ENCODE results near the gene MEG3. TPM values are rescaled to one million over a fixed set of nuclear protein-coding genes. Genes with fewer than 3 reads are reported as not detected.
A peak's percentile ranks its signal among the peaks of the same experiment; 100 is the strongest.

MEG3 gene
- total and polyA plus RNA-seq, 9 of the 15 experiments (the other 6 are each of a cell fraction or from before 2014, with no cell fraction given) = 0.10 to 5.3 (median 1.0) TPM; not detected in 1

DNA sequence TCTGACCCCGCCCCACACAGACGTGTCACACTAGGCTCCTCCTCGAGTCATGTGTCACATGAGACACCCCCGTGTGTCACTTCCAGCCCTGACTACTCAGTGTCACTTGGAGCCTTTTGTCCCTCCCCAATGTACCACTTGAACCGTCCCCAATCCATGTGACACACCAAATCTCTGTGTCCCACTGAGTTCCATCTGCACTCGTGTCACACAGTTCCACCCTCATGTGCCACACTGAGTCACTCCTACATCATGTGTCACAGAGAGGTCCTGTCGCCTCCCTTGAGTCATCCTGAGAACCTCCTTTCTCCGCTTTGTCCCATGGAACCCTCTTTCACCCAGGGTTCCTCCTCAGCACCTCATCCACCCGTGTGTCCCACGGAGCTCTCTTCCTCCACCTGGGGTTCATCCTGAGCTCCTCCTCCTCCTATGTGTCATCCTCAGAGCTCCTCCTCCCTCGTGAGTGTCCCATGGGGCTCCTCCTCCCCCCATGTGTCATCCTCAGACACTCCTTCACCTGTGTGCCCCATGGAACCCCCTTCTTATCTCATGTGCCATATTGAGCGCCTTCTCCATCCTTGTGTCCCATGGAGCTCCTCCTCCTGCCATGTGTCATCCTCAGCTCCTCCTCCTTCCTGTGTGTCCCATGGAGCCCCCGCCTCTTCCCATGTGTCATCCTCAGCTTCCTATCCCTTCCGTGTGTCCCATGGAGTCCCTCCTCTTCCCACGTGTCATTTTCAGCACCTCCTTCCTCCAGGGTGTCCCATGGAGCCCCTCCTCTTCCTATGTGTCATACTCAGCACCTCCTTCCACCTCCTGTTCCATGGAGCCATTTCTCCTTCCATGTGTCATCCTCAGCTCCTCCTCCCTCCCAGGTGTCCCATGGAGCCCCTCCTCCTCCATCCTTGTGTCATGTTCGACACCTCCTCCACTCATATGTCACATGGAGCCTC is 45.6 kb downstream of the MEG3 start (continued):
- TF ChIP-seq CHD1 (IDR thresholded peaks at IDR 0.05; ENCODE audit: low read length) = peak; percentile 42
- peak; percentile 75; the same call in 1 of the 2 replicates for TF ChIP-seq MYC (IDR thresholded peaks at IDR 0.05; ENCODE audit: low read depth, low read length)
- TF ChIP-seq MYC (CRISPR knock-in tag; IDR thresholded peaks at IDR 0.05; ENCODE audit: borderline replicate concordance, low read depth) = no peak
- TF ChIP-seq ARID1B (IDR thresholded peaks at IDR 0.05) = peak; percentile 87
- peak; percentile 88 for TF ChIP-seq FOSL1 (tag; conservative IDR thresholded peaks at IDR 0.05)
- no peak for TF ChIP-seq NR2C2 (CRISPR knock-in tag; IDR thresholded peaks at IDR 0.05)
- TF ChIP-seq NR2C2 (tag; IDR thresholded peaks at IDR 0.05) = no peak
- TF ChIP-seq, protein P1, sequence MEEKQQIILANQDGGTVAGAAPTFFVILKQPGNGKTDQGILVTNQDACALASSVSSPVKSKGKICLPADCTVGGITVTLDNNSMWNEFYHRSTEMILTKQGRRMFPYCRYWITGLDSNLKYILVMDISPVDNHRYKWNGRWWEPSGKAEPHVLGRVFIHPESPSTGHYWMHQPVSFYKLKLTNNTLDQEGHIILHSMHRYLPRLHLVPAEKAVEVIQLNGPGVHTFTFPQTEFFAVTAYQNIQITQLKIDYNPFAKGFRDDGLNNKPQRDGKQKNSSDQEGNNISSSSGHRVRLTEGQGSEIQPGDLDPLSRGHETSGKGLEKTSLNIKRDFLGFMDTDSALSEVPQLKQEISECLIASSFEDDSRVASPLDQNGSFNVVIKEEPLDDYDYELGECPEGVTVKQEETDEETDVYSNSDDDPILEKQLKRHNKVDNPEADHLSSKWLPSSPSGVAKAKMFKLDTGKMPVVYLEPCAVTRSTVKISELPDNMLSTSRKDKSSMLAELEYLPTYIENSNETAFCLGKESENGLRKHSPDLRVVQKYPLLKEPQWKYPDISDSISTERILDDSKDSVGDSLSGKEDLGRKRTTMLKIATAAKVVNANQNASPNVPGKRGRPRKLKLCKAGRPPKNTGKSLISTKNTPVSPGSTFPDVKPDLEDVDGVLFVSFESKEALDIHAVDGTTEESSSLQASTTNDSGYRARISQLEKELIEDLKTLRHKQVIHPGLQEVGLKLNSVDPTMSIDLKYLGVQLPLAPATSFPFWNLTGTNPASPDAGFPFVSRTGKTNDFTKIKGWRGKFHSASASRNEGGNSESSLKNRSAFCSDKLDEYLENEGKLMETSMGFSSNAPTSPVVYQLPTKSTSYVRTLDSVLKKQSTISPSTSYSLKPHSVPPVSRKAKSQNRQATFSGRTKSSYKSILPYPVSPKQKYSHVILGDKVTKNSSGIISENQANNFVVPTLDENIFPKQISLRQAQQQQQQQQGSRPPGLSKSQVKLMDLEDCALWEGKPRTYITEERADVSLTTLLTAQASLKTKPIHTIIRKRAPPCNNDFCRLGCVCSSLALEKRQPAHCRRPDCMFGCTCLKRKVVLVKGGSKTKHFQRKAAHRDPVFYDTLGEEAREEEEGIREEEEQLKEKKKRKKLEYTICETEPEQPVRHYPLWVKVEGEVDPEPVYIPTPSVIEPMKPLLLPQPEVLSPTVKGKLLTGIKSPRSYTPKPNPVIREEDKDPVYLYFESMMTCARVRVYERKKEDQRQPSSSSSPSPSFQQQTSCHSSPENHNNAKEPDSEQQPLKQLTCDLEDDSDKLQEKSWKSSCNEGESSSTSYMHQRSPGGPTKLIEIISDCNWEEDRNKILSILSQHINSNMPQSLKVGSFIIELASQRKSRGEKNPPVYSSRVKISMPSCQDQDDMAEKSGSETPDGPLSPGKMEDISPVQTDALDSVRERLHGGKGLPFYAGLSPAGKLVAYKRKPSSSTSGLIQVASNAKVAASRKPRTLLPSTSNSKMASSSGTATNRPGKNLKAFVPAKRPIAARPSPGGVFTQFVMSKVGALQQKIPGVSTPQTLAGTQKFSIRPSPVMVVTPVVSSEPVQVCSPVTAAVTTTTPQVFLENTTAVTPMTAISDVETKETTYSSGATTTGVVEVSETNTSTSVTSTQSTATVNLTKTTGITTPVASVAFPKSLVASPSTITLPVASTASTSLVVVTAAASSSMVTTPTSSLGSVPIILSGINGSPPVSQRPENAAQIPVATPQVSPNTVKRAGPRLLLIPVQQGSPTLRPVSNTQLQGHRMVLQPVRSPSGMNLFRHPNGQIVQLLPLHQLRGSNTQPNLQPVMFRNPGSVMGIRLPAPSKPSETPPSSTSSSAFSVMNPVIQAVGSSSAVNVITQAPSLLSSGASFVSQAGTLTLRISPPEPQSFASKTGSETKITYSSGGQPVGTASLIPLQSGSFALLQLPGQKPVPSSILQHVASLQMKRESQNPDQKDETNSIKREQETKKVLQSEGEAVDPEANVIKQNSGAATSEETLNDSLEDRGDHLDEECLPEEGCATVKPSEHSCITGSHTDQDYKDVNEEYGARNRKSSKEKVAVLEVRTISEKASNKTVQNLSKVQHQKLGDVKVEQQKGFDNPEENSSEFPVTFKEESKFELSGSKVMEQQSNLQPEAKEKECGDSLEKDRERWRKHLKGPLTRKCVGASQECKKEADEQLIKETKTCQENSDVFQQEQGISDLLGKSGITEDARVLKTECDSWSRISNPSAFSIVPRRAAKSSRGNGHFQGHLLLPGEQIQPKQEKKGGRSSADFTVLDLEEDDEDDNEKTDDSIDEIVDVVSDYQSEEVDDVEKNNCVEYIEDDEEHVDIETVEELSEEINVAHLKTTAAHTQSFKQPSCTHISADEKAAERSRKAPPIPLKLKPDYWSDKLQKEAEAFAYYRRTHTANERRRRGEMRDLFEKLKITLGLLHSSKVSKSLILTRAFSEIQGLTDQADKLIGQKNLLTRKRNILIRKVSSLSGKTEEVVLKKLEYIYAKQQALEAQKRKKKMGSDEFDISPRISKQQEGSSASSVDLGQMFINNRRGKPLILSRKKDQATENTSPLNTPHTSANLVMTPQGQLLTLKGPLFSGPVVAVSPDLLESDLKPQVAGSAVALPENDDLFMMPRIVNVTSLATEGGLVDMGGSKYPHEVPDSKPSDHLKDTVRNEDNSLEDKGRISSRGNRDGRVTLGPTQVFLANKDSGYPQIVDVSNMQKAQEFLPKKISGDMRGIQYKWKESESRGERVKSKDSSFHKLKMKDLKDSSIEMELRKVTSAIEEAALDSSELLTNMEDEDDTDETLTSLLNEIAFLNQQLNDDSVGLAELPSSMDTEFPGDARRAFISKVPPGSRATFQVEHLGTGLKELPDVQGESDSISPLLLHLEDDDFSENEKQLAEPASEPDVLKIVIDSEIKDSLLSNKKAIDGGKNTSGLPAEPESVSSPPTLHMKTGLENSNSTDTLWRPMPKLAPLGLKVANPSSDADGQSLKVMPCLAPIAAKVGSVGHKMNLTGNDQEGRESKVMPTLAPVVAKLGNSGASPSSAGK (IDR thresholded peaks at IDR 0.05) = peak; percentile 47
- TF ChIP-seq HDAC2 (IDR thresholded peaks at IDR 0.05) = peak; percentile 70; the same call in 1 of the 2 replicates
- TF ChIP-seq ELF1 (tag; IDR thresholded peaks at IDR 0.05) = no peak
- TF ChIP-seq GATA2 (CRISPR knock-in tag; IDR thresholded peaks at IDR 0.05) = peak; percentile 67

All from K562 (cell line).